HepG2 (cell line): Measurements from ENCODE around the gene SCT. TPM values are rescaled to one million over a fixed set of nuclear protein-coding genes. Genes with fewer than 3 reads are reported as not detected.

ENCODE experiments used
- ARID4A ChIP-seq: sonication (generic); formaldehyde crosslinking; IDR thresholded peaks from 2 replicates; pipeline ENCODE4 v1.5.0; 2020; ENCODE audit warnings: mild to moderate bottlenecking, missing genetic modification reagents, borderline replicate concordance
- ATF7 ChIP-seq, 2 experiments: fragments of 450-650 bp in 1 of 2; sonication (generic) in 1 of 2; formaldehyde crosslinking in 1 of 2; IDR thresholded peaks; 2 replicates each; pipeline versions ENCODE4 v1.4.0 to v1.6.1; 2016 to 2020; ENCODE audit warnings: antibody characterized with exemption in 1 of 2, mild to moderate bottlenecking in 1 of 2, missing genetic modification reagents in 1 of 2
- CBFB ChIP-seq: sonication (generic); formaldehyde crosslinking; IDR thresholded peaks from 2 replicates; pipeline ENCODE4 v1.4.0; 2020; ENCODE audit warnings: missing genetic modification reagents
- CEBPG ChIP-seq: IDR thresholded peaks from 2 replicates; pipeline ENCODE4 v1.6.1; 2016
- CHCHD3 ChIP-seq: sonication (generic); formaldehyde crosslinking; IDR thresholded peaks from 2 replicates; pipeline ENCODE4 v1.8.0; 2022; ENCODE audit warnings: mild to moderate bottlenecking, missing genetic modification reagents, moderate library complexity
- DDIT3 ChIP-seq: sonication (generic); formaldehyde crosslinking; IDR thresholded peaks from 2 replicates; pipeline ENCODE4 v1.4.0; 2020; ENCODE audit warnings: mild to moderate bottlenecking, missing genetic modification reagents
- ELF1 ChIP-seq: sonication (generic); formaldehyde crosslinking; IDR thresholded peaks from 2 replicates; pipeline ENCODE4 v1.4.0; 2020; ENCODE audit warnings: missing genetic modification reagents
- ELF3 ChIP-seq: IDR thresholded peaks from 2 replicates; pipeline ENCODE4 v1.6.1; 2016; ENCODE audit warnings: missing genetic modification reagents, missing compliant biosample characterization
- EZH2 ChIP-seq: conservative IDR thresholded peaks from 2 replicates; pipeline ENCODE4 v1.6.1; 2012; ENCODE audit warnings: mild to moderate bottlenecking, low read depth, low read length, moderate library complexity
- FOXA3 ChIP-seq: IDR thresholded peaks from 2 replicates; pipeline ENCODE4 v1.6.1; 2016; ENCODE audit warnings: missing genetic modification reagents, missing compliant biosample characterization
- HDAC2 ChIP-seq: sonication (generic); formaldehyde crosslinking; IDR thresholded peaks from 2 replicates; pipeline ENCODE4 v1.4.0; 2020; ENCODE audit warnings: missing genetic modification reagents
- IRX3 ChIP-seq: sonication (generic); formaldehyde crosslinking; IDR thresholded peaks from 2 replicates; pipeline ENCODE4 v1.8.1; 2023; ENCODE audit warnings: mild to moderate bottlenecking, low read depth, missing genetic modification reagents, borderline replicate concordance
- MNT ChIP-seq: fragments of 450-650 bp; IDR thresholded peaks from 2 replicates; pipeline ENCODE4 v1.6.1; 2016
- NKX3-1 ChIP-seq: sonication (generic); formaldehyde crosslinking; IDR thresholded peaks from 2 replicates; pipeline ENCODE4 v1.5.0; 2020; ENCODE audit warnings: missing genetic modification reagents
- SOX5 ChIP-seq: IDR thresholded peaks from 2 replicates; pipeline ENCODE4 v1.6.1; 2016; ENCODE audit warnings: borderline replicate concordance
- SRY ChIP-seq: sonication (generic); formaldehyde crosslinking; IDR thresholded peaks from 2 replicates; pipeline ENCODE4 v1.8.0; 2022; ENCODE audit warnings: mild to moderate bottlenecking, missing genetic modification reagents
- ZBTB43 ChIP-seq: sonication (generic); formaldehyde crosslinking; conservative IDR thresholded peaks from 2 replicates; pipeline ENCODE4 v1.4.0; 2020; ENCODE audit warnings: missing genetic modification reagents
- ZFY ChIP-seq: sonication (generic); formaldehyde crosslinking; IDR thresholded peaks from 2 replicates; pipeline ENCODE4 v1.4.0; 2020; ENCODE audit warnings: missing genetic modification reagents
- ZKSCAN1 ChIP-seq: fragments of 150-350 bp; IDR thresholded peaks from 2 replicates; pipeline ENCODE4 v1.6.1; 2014; ENCODE audit warnings: low read length
- ZNF260 ChIP-seq: sonication (generic); formaldehyde crosslinking; IDR thresholded peaks from 2 replicates; pipeline ENCODE4 v1.4.0; 2020; ENCODE audit warnings: missing genetic modification reagents, low read depth, mild to moderate bottlenecking, borderline replicate concordance
- ZNF30 ChIP-seq: sonication (generic); formaldehyde crosslinking; IDR thresholded peaks from 2 replicates; pipeline ENCODE4 v1.5.0; 2020; ENCODE audit warnings: mild to moderate bottlenecking, missing genetic modification reagents
- ZNF576 ChIP-seq: sonication (generic); formaldehyde crosslinking; IDR thresholded peaks from 2 replicates; pipeline ENCODE4 v1.4.0; 2020; ENCODE audit warnings: mild to moderate bottlenecking, missing genetic modification reagents
- ZNF766 ChIP-seq: sonication (generic); formaldehyde crosslinking; IDR thresholded peaks from 2 replicates; pipeline ENCODE4 v1.5.0; 2020; ENCODE audit warnings: missing genetic modification reagents, borderline replicate concordance
- polyA plus RNA-seq, 8 experiments: library from polyadenylated mRNA; depleted of rRNA in 3 of 8; stranded (reverse) in 7 of 8; unstranded in 1 of 8; fragments of >200 nt; fragmentation: Illumina TruSeq in 4 of 8; extraction: Trizol in 4 of 8; gene quantifications; 2 replicates each; pipeline versions ENCODE4 v1.2.1 to v1.2.3, GENCODE V29; 2011 to 2016; ENCODE audit warnings: low read depth in 4 of 8, missing spikeins in 1 of 8, mixed read lengths in 1 of 8; ENCODE audit not compliant: insufficient read depth in 1 of 8
- total RNA-seq, 5 experiments: library from RNA; depleted of rRNA; stranded (reverse); fragments of >200 nt; fragmentation: Illumina TruSeq; extraction: Trizol; gene quantifications; 2 replicates each; pipeline ENCODE4 v1.2.3, GENCODE V29; 2016; ENCODE audit warnings: low read depth in 1 of 5

Gene SCT
- total and polyA plus RNA-seq, 2 of the 13 experiments (the other 11 are each of a cell fraction or from before 2014, with no cell fraction given): not detected

- TF ChIP-seq CBFB (CRISPR knock-in tag): 0 out of 2 replicates have a peak, but pooled peaks have one; percentile 18
- no peak for TF ChIP-seq NKX3-1
- TF ChIP-seq ZNF260 (CRISPR knock-in tag): no peak
- TF ChIP-seq ZNF30 (CRISPR knock-in tag): no peak
- no peak for TF ChIP-seq IRX3 (CRISPR knock-in tag)
- peak; percentile 75; the same call in 1 of the 2 replicates for TF ChIP-seq ARID4A
- TF ChIP-seq CEBPG (CRISPR knock-in tag): peak; percentile 31; the same call in 1 of the 2 replicates
- peak; percentile 56 for TF ChIP-seq MNT
- TF ChIP-seq ZNF576 (CRISPR knock-in tag): no peak
- no peak for TF ChIP-seq ATF7 (IDR thresholded peaks at IDR 0.05)
- 0 out of 2 replicates have a peak, but pooled peaks have one; percentile 24 for TF ChIP-seq ATF7 (CRISPR knock-in tag; IDR thresholded peaks at IDR 0.05)
- peak; percentile 69 for TF ChIP-seq HDAC2 (CRISPR knock-in tag)
- peak; percentile 81 for TF ChIP-seq ZFY (CRISPR knock-in tag)
- TF ChIP-seq EZH2: no peak
- no peak for TF ChIP-seq CHCHD3 (CRISPR knock-in tag)
- peak; percentile 24; the same call in 1 of the 2 replicates for TF ChIP-seq ELF3 (CRISPR knock-in tag)
- TF ChIP-seq ZKSCAN1: no peak
- no peak for TF ChIP-seq DDIT3 (CRISPR knock-in tag)
- TF ChIP-seq SOX5: peak; percentile 42; the same call in 1 of the 2 replicates
- TF ChIP-seq FOXA3 (CRISPR knock-in tag): peak; percentile 77
- no peak for TF ChIP-seq ZBTB43 (CRISPR knock-in tag)
- TF ChIP-seq ZNF766: 0 out of 2 replicates have a peak, but pooled peaks have one; percentile 63
- TF ChIP-seq ELF1 (CRISPR knock-in tag): no peak
- TF ChIP-seq SRY (CRISPR knock-in tag): 0 out of 2 replicates have a peak, but pooled peaks have one; percentile 55
These were observed 47.0 kb downstream of the SCT start (continued) for GRCh38 chr11:579830-580601.
